HG02885 (cell line): Measurements from ENCODE around the gene ASIC3.
"Not testable (repeated sequence)": the region's sequence is repeated elsewhere in the genome, so short reads cannot be mapped to it uniquely, and the experiment has no call there.

Experiments used
- ATAC-seq: cut with Tn5 transposase; IDR thresholded peaks from one replicate; pipeline ENCODE4 v1.9.1; 2021; ENCODE audit warnings: mild to moderate bottlenecking; ENCODE audit not compliant: unreplicated experiment, poor library complexity

Gene ASIC3

GRCh38 chr7:151031011-151031410, 17.3 kb upstream of the ASIC3 start:
- no peak for ATAC-seq

DNA sequence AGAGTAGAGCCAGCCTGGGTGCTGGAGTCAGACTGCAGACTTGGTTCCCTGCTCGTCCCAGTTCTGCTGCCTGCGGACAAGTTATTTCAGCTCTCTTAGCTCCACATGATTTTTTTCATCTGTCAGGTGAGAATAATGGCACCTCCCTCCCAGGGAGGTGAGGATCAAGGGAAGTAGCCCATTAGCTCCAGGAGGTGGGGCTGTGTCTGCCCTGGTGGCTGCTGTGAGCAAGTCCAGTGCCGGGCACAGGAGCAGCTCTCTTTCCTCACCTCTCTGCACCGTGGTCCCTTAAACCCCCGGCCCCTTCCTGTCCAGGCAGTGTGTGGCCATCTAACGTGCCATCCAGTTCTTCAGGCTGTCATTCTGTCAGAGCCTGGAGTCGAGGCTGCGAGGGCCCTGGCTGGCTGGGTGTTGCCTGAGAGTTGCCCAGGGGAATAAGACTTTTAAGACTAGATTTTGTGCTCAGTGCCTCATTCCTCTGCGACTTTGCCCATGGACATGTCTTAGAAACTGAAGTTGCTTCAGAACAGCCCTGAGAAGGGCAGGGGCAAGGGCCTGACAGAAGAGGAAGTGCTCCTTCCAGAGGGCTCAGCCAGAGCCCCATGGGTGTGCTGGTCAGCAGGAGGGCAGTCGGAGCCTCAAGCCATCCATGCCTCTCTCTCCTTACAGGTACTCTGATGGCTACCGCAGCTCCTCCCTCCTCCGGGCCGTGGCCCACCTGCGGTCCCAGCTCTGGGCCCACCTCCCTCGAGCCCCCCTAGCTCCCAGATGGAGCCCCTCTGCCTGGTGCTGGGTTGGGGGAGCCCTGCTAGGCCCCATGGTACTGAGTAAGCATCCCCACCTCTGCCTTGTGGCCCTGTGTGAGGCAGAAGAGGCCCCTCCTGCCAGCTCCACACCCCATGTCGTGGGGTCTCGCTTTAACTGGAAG, 15.1 kb upstream of the ASIC3 start:
- no peak for ATAC-seq

- ATAC-seq: no peak
These were observed 14.5 kb upstream of the ASIC3 start for GRCh38 chr7:151033864-151034249.

DNA sequence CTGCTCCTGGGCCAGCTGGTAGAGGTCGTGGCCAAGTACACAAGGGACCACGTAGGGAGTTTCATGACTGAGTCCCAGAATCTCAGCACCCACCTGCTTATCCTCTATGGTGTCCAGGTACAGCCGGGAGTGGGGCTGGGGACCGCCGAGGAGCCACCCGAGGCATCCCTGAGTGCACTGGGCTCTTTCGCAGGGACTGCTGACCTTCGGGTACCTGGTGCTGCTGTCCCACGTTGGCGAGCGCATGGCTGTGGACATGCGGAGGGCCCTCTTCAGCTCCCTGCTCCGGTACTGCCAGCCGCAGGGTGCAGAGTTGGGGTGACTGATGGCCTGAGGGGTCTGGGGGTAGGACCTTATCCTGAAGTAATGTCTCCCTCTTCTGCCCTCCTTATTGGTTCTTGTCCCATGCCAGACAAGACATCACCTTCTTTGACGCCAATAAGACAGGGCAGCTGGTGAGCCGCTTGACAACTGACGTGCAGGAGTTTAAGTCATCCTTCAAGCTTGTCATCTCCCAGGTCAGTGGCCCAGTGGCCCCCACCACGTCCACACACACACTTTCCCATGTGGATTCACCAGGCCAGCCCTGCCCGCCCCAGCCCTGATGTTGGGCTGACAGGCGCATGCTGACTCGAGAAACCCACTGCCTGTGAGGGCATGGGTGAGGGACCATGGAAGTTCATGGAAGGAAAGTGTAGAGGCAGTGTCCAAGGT, 13.9 kb upstream of the ASIC3 start:
- no peak for ATAC-seq

- no peak for ATAC-seq
These were observed 13.2 kb upstream of the ASIC3 start for GRCh38 chr7:151035026-151035717.

GRCh38 chr7:151035902-151036301, 12.4 kb upstream of the ASIC3 start:
- no peak for ATAC-seq

- ATAC-seq: no peak
These were observed 9.1 kb upstream of the ASIC3 start for GRCh38 chr7:151038951-151039849.

DNA sequence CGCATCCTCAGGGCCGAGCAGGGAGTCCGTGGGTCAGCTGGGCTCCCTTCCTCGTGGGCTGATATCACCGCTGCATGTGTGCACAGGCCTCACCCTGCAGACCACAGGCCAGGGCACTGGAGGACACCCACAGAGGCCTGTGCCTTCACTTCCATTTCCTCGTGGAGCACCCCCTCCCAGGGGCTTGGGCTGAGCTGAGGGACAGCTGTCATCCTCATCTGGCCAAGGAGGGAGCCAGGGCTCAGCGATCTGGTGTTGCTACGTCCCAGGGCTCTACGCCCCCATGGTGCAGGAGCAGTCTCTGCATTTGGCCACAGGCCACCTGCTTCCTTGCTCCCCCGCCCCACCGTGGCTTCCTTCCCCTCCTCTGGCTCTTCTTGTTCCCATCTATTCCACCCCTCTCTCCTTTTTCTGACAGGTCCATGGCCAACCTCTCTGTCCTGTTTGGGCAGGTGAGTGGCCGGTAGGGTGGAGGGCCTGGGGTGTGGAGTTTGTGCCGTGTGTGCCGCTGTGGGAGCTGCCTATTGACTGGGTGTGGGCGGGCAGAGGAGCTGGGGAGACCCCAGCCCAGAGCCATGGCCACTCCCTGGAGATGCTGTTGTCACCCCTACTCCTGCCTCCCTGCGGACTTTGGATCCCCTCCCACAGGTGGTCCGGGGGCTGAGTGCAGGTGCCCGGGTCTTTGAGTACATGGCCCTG, 8.3 kb upstream of the ASIC3 start:
- no peak for ATAC-seq

- ATAC-seq: no peak
These were observed 7.5 kb upstream of the ASIC3 start for GRCh38 chr7:151040616-151041375.

- ATAC-seq: not testable (repeated sequence)
These were observed 4.9 kb upstream of the ASIC3 start for GRCh38 chr7:151043449-151043848.

GRCh38 chr7:151043959-151044358, 4.4 kb upstream of the ASIC3 start:
- no peak for ATAC-seq

GRCh38 chr7:151045262-151045661, 3.1 kb upstream of the ASIC3 start:
- no peak for ATAC-seq

GRCh38 chr7:151045967-151046366, 2.4 kb upstream of the ASIC3 start:
- ATAC-seq: no peak

DNA sequence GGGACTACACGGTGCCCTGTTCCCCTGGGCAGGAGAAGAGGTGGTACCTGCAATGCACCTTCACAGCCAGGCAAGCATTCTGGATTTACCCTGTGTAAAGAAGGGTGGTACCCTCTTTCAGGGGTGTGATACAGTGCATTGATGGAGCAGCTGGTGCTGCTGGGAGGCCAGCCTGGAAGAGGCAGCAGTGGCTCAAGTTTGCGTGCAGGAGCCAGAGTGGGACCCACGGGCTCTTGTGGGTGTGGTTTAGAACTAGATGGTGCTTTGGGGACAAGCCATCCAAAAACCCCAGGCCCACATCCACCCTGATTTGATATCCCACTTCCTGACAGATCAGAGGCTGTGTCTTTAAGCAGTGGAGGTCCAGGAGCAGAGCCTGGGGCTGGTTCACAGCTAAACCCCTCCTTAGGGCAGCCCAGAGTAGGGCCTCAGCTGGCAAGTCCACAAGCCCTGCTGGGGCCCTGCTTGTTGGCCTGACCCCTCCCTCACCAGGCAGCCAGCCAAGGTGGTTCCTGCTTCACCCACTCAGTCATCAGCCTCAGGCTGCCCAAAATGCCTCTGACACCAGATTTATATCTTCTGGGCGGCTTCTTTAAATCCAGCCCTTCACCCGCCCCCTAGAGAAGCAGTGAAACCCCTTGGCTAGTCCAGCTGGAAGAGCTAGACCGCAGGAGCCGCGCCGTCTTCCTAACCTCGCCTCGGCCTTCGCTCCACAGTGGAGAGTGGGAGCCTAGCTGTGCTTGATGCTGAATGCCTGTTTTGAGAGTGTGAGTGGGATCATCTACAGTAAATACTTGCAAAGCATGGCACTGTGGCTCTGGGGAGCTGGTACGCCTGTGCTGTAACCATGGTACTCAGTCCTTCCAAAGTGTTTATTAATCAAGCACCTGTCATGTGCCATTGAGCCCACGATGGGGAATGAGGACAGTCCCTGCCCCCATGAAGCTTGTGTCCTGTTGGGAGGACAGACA, 1.4 kb upstream of the ASIC3 start:
- ATAC-seq: no peak

DNA sequence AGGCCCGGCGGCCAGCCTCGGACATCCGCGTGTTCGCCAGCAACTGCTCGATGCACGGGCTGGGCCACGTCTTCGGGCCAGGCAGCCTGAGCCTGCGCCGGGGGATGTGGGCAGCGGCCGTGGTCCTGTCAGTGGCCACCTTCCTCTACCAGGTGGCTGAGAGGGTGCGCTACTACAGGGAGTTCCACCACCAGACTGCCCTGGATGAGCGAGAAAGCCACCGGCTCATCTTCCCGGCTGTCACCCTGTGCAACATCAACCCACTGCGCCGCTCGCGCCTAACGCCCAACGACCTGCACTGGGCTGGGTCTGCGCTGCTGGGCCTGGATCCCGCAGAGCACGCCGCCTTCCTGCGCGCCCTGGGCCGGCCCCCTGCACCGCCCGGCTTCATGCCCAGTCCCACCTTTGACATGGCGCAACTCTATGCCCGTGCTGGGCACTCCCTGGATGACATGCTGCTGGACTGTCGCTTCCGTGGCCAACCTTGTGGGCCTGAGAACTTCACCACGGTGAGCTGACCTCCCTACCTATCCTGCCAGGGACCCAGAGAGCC, 656 bp downstream of the ASIC3 start:
- no peak for ATAC-seq

DNA sequence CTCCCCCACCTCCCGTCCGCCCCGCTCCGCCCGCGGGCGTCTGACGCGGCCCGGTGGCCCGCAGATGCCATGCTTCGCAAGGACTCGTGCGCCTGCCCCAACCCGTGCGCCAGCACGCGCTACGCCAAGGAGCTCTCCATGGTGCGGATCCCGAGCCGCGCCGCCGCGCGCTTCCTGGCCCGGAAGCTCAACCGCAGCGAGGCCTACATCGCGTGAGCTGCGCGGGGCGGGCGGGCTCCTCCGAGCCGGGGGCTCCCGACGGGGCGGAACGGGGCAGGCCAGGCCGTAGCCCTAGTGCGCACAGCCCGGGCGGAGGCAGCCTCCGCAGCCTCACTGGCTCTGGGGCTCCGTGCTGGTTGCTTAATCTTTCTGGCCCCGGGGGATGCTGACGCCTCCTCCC, 2.8 kb downstream of the ASIC3 start:
- no peak for ATAC-seq

DNA sequence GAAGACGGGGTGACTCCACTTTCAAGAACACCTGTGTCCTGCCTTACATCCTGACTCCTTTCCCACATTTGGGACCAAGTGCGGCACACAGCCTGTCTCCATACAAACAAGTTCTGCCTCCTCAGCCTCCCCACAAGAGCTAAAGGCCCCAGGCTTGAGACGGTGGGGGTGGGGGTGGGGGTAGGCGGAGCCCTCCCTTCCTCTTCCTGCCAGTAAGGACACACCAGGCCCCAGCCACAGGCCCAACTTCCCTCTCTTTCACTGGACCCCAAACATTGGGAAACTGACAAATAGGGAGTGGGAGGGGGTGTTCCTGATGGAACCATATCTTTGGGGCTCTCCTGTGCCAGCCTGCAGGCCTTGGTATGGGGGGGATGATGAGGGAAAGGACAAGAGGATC, 4.8 kb downstream of the ASIC3 start:
- ATAC-seq: no peak
